Gastroesophageal sphincter (tissue), 3 donors: ENCODE results near the gene MORC2.

Experiments
- CTCF ChIP-seq, 4 experiments: fragments of 200-600 bp in 2 of 4; fragments of 450-650 bp in 2 of 4; sonication (generic) in 1 of 4; IDR thresholded peaks; one replicate each; pipeline ENCODE4 v1.5.1; 2017 to 2019; ENCODE audit warnings: antibody characterized with exemption in 4 of 4, mild to moderate bottlenecking in 2 of 4, moderate library complexity in 2 of 4
- POLR2AphosphoS5 ChIP-seq: sonication (generic); formaldehyde crosslinking; IDR thresholded peaks from one replicate; pipeline ENCODE4 v1.6.1; 2017; ENCODE audit warnings: antibody characterized with exemption

- TF ChIP-seq CTCF (IDR thresholded peaks at IDR 0.05) (peak in 1 of 4 experiments; percentile 10), POLR2AphosphoS5 (no peak)
Measured at GRCh38 chr22:30968015-30968923, at the start of gene MORC2.
